IMR-90 (cell line): ENCODE data around the gene SLC29A2. TPM values are rescaled to one million over a fixed set of nuclear protein-coding genes. Genes with fewer than 3 reads are reported as not detected.

Source experiments
- ATAC-seq: fragments of 200-7000 bp; cut with Tn5 transposase; 2 replicates; pipeline ENCODE4 v1.9.1; 2020; ENCODE audit warnings: low read depth, mild to moderate bottlenecking, moderate library complexity
- BruUV-seq: library from RNA; stranded (reverse); fragments of 400-500 nt; replicated peaks from 2 replicates; lab custom pipeline; 2021; lab: Mats Ljungman, UMichigan
- CTCF ChIA-PET: fragments of 300-600 bp; formaldehyde crosslinking; extraction: SDS; loops from one replicate; lab custom pipeline; 2021; ENCODE audit warnings: antibody characterized with exemption; lab: Yijun Ruan, JAX
- POLR2A ChIA-PET: fragments of 300-600 bp; sonication (Branson Sonifier 250); formaldehyde crosslinking; loops from one replicate; lab custom pipeline; 2022; ENCODE audit warnings: antibody characterized with exemption; ENCODE audit not compliant: unreplicated experiment; lab: Charles Lee
- DNase-seq: peaks from one replicate; pipeline ENCODE4 v3.0.0; 2013
- H2AFZ ChIP-seq: replicated peaks from 2 replicates; pipeline ENCODE3; 2013; ENCODE audit warnings: low read length, mild to moderate bottlenecking; ENCODE audit not compliant: poor library complexity
- H2AK5ac ChIP-seq: 2 replicates; pipeline ENCODE4 v1.6.1; 2013; ENCODE audit warnings: low read depth, low read length, inconsistent platforms
- H2AK9ac ChIP-seq: replicated peaks from 2 replicates; pipeline ENCODE3; 2013; ENCODE audit warnings: mild to moderate bottlenecking, low read depth, low read length, moderate library complexity; ENCODE audit not compliant: poor library complexity
- H2BK120ac ChIP-seq: 2 replicates; pipeline ENCODE4 v1.6.1; 2013; ENCODE audit warnings: low read depth, low read length, inconsistent platforms
- H2BK15ac ChIP-seq: 3 replicates; pipeline ENCODE4 v1.6.1; 2013; ENCODE audit warnings: low read depth, low read length, inconsistent platforms
- H2BK20ac ChIP-seq: 2 replicates; pipeline ENCODE4 v1.6.1; 2013; ENCODE audit warnings: low read depth, mild to moderate bottlenecking, inconsistent platforms, low read length, moderate library complexity
- H2BK5ac ChIP-seq: 2 replicates; pipeline ENCODE4 v1.6.1; 2013; ENCODE audit warnings: mild to moderate bottlenecking, low read depth, low read length, inconsistent platforms; ENCODE audit not compliant: poor library complexity, severe bottlenecking
- H3K14ac ChIP-seq: replicated peaks from 2 replicates; pipeline ENCODE4 v1.6.1; 2013; ENCODE audit warnings: low read depth, low read length, inconsistent platforms
- H3K18ac ChIP-seq: 2 replicates; pipeline ENCODE4 v1.6.1; 2013; ENCODE audit warnings: low read depth, low read length, control low read depth
- H3K23ac ChIP-seq: 2 replicates; pipeline ENCODE4 v1.6.1; 2013; ENCODE audit warnings: low read depth, low read length, inconsistent platforms
- H3K27ac ChIP-seq: 2 replicates; pipeline ENCODE4 v1.5.1; 2013; ENCODE audit warnings: mild to moderate bottlenecking, control low read depth, low read length; ENCODE audit not compliant: insufficient read depth
- H3K27me3 ChIP-seq: 2 replicates; pipeline ENCODE4 v1.6.1; 2013; ENCODE audit warnings: low read length; ENCODE audit not compliant: control insufficient read depth, insufficient read depth
- H3K36me3 ChIP-seq: 2 replicates; pipeline ENCODE4 v1.6.1; 2013; ENCODE audit warnings: low read length, mixed read lengths; ENCODE audit not compliant: control insufficient read depth, insufficient read depth
- H3K4ac ChIP-seq: 2 replicates; pipeline ENCODE4 v1.6.1; 2013; ENCODE audit warnings: low read depth, low read length, inconsistent platforms
- H3K4me1 ChIP-seq: 2 replicates; pipeline ENCODE4 v1.6.1; 2013; ENCODE audit warnings: low read length, mixed read lengths; ENCODE audit not compliant: control insufficient read depth, insufficient read depth
- H3K4me2 ChIP-seq: 2 replicates; pipeline ENCODE4 v1.6.1; 2013; ENCODE audit warnings: low read depth, mild to moderate bottlenecking, control low read depth, low read length, moderate library complexity
- H3K4me3 ChIP-seq: 2 replicates; pipeline ENCODE4 v1.5.1; 2013; ENCODE audit warnings: low read depth, mild to moderate bottlenecking, control low read depth, low read length, moderate library complexity; ENCODE audit not compliant: insufficient read depth
- H3K56ac ChIP-seq: 2 replicates; pipeline ENCODE4 v1.6.1; 2013; ENCODE audit warnings: low read length, inconsistent platforms; ENCODE audit not compliant: insufficient read depth; ENCODE audit errors: extremely low read depth
- H3K79me1 ChIP-seq, 2 experiments: 2 replicates each; pipeline ENCODE4 v1.6.1; 2013; ENCODE audit warnings: low read length in 2 of 2, inconsistent platforms in 1 of 2, low read depth in 1 of 2
- H3K9ac ChIP-seq: 2 replicates; pipeline ENCODE4 v1.6.1; 2013; ENCODE audit warnings: low read depth, low read length, control low read depth
- H3K9me1 ChIP-seq: 2 replicates; pipeline ENCODE4 v1.6.1; 2013; ENCODE audit warnings: low read length, inconsistent platforms; ENCODE audit not compliant: insufficient read depth
- H3K9me3 ChIP-seq: 2 replicates; pipeline ENCODE4 v1.6.1; 2013; ENCODE audit warnings: low read length; ENCODE audit not compliant: control insufficient read depth, insufficient read depth
- H4K20me1 ChIP-seq: 2 replicates; pipeline ENCODE4 v1.6.1; 2013; ENCODE audit warnings: low read length, inconsistent platforms; ENCODE audit not compliant: insufficient read depth
- H4K5ac ChIP-seq: 2 replicates; pipeline ENCODE4 v1.6.1; 2013; ENCODE audit warnings: mild to moderate bottlenecking, low read depth, low read length, control low read depth
- H4K8ac ChIP-seq, 2 experiments: 2 replicates each; pipeline ENCODE4 v1.6.1; 2013; ENCODE audit warnings: low read depth in 2 of 2, low read length in 2 of 2, control low read depth in 1 of 2, inconsistent platforms in 1 of 2
- H4K91ac ChIP-seq: 2 replicates; pipeline ENCODE4 v1.6.1; 2013; ENCODE audit warnings: low read depth, low read length, inconsistent platforms; ENCODE audit not compliant: insufficient read depth
- BHLHE40 ChIP-seq: fragments of 150-350 bp; IDR thresholded peaks from 2 replicates; pipeline ENCODE4 v1.6.1; 2016; ENCODE audit warnings: mild to moderate bottlenecking, low read depth, low read length
- CEBPB ChIP-seq: IDR thresholded peaks from 2 replicates; pipeline ENCODE4 v1.6.1; 2012; ENCODE audit warnings: low read depth, low read length, improper control_type of control experiment
- CHD1 ChIP-seq: IDR thresholded peaks from 2 replicates; pipeline ENCODE4 v1.6.1; 2012; ENCODE audit warnings: low read depth, low read length, improper control_type of control experiment
- CTCF ChIP-seq: conservative IDR thresholded peaks from 2 replicates; pipeline ENCODE4 v1.5.1; 2012; ENCODE audit warnings: mild to moderate bottlenecking, low read depth, low read length, improper control_type of control experiment
- ELK1 ChIP-seq: fragments of 150-350 bp; IDR thresholded peaks from 2 replicates; pipeline ENCODE4 v1.6.1; 2016; ENCODE audit warnings: low read depth, mild to moderate bottlenecking, low read length, moderate library complexity, borderline replicate concordance
- FOS ChIP-seq: fragments of 150-350 bp; IDR thresholded peaks from 2 replicates; pipeline ENCODE4 v1.6.1; 2016; ENCODE audit warnings: low read depth, low read length
- MAFK ChIP-seq: IDR thresholded peaks from 2 replicates; pipeline ENCODE4 v1.6.1; 2012; ENCODE audit warnings: low read depth, low read length, improper control_type of control experiment
- MAZ ChIP-seq: IDR thresholded peaks from 2 replicates; pipeline ENCODE4 v1.6.1; 2012; ENCODE audit warnings: low read depth, mild to moderate bottlenecking, low read length, improper control_type of control experiment, moderate library complexity, borderline replicate concordance
- MXI1 ChIP-seq: IDR thresholded peaks from 2 replicates; pipeline ENCODE4 v1.6.1; 2012; ENCODE audit warnings: low read depth, mild to moderate bottlenecking, low read length, moderate library complexity, borderline replicate concordance
- NFE2L2 ChIP-seq: fragments of 150-350 bp; IDR thresholded peaks from 2 replicates; pipeline ENCODE4 v1.6.1; 2016; ENCODE audit warnings: low read depth, mild to moderate bottlenecking, low read length
- POLR2A ChIP-seq: IDR thresholded peaks from 2 replicates; pipeline ENCODE4 v1.6.1; 2012; ENCODE audit warnings: mild to moderate bottlenecking, low read depth, low read length
- RAD21 ChIP-seq: IDR thresholded peaks from 2 replicates; pipeline ENCODE4 v1.6.1; 2012; ENCODE audit warnings: low read length, improper control_type of control experiment
- RCOR1 ChIP-seq: IDR thresholded peaks from 2 replicates; pipeline ENCODE4 v1.6.1; 2012; ENCODE audit warnings: mild to moderate bottlenecking, low read length, improper control_type of control experiment; ENCODE audit not compliant: insufficient replicate concordance
- RFX5 ChIP-seq: IDR thresholded peaks from 2 replicates; pipeline ENCODE4 v1.8.0; 2012; ENCODE audit warnings: low read depth, mild to moderate bottlenecking, low read length, moderate library complexity
- SMC3 ChIP-seq: fragments of 150-350 bp; IDR thresholded peaks from 2 replicates; pipeline ENCODE4 v1.6.1; 2016; ENCODE audit warnings: low read depth, mild to moderate bottlenecking, antibody characterized with exemption, low read length, moderate library complexity
- USF2 ChIP-seq: fragments of 150-350 bp; IDR thresholded peaks from 2 replicates; pipeline ENCODE4 v1.6.1; 2017; ENCODE audit warnings: mild to moderate bottlenecking, antibody characterized with exemption, low read length, low read depth
- WGBS, 2 experiments: methylation state at CpG; one replicate each; pipeline versions ENCODE4 v1.1.5 to v1.1.7; 2013; ENCODE audit warnings: missing lambda C conversion rate in 2 of 2; ENCODE audit not compliant: insufficient read length in 1 of 2; ENCODE audit errors: extremely low coverage in 2 of 2; 5-methylcytosine and 5-hydroxymethylcytosine counted together
- dilution Hi-C: fragments of 300-500 bp; cut with HindIII; formaldehyde crosslinking; loops from one replicate; pipeline ENCODE4 v1.14.3; 2018; ENCODE audit warnings: low sequenced_read_pairs; ENCODE audit not compliant: unreplicated experiment
- in situ Hi-C: fragments of 300-500 bp; cut with MboI; formaldehyde crosslinking; loops from 3 replicates; pipeline ENCODE4 v1.14.3; 2019; ENCODE audit warnings: low sequenced_read_pairs, inconsistent platforms, mixed read lengths
- intact Hi-C: fragments of 100-400 bp; cut with micrococcal nuclease; formaldehyde crosslinking; loops from 2 replicates; pipeline ENCODE4 v1.10.0; 2022
- polyA plus RNA-seq, 3 experiments: library from polyadenylated mRNA; depleted of rRNA; stranded (reverse); fragments of >200 nt; gene quantifications; 2 replicates each; pipeline ENCODE4 v1.2.3, GENCODE V29; 2012; ENCODE audit warnings: low replicate concordance in 1 of 3
- total RNA-seq: library from RNA; depleted of rRNA; stranded (reverse); fragments of >200 nt; gene quantifications from 2 replicates; pipeline ENCODE4 v1.2.3, GENCODE V29; 2012

SLC29A2 gene
- total and polyA plus RNA-seq, 2 of the 4 experiments (the other 2 are of a cell fraction), result under 0.01 to 1.2 TPM

- Histone ChIP-seq H3K23ac (no peak overlapping the region), H3K9me3 (no peaks in the 10 kb centered on the region), H3K9me1 (peaks cover 7% of the 10 kb centered on the region; the same call in 1 of the 2 replicates), H3K18ac (no peak overlapping the region), H3K27ac (no peak overlapping the region), H2BK5ac (no peak overlapping the region), H2AFZ (no peak overlapping the region), H4K8ac (no peak overlapping the region), H4K20me1 (peaks cover 6% of the 10 kb centered on the region; the same call in 1 of the 2 replicates), H3K4me1 (peaks cover 7% of the 10 kb centered on the region), H2AK5ac (no peak overlapping the region), H2AK9ac (no peak overlapping the region), H3K36me3 (no peaks in the 10 kb centered on the region), H3K4ac (no peak overlapping the region), H4K5ac (no peak overlapping the region), H3K27me3 (peaks cover 16% of the 10 kb centered on the region), H3K4me2 (no peak overlapping the region), H2BK20ac (no peak overlapping the region), H3K4me3 (no peak overlapping the region), H2BK120ac (no peak overlapping the region), H3K14ac (no peak overlapping the region), H3K79me1 (no peaks in the 10 kb centered on the region), H4K91ac (no peak overlapping the region), H3K9ac (no peak overlapping the region), H2BK15ac (no peak overlapping the region), H3K56ac (no peak overlapping the region)
- intact Hi-C loops, result no loop called here
- BruUV-seq, result no TSS peak
- POLR2A ChIA-PET, result no interaction called here
- in situ Hi-C loops, result no loop called here
- CTCF ChIA-PET, result interaction anchor here (0.8 kb wide), 1 partner anchor 16 kb away, joined by 3 read pairs; no protein-coding TSS in a partner anchor
- dilution Hi-C loops, result no loop called here
- TF ChIP-seq USF2, result no peak
- TF ChIP-seq RFX5, result no peak
- TF ChIP-seq POLR2A, result no peak
- TF ChIP-seq CHD1, result no peak
- TF ChIP-seq CTCF, result no peak
- no peak for TF ChIP-seq MAZ
- no peak for TF ChIP-seq CEBPB
- TF ChIP-seq BHLHE40, result no peak
- TF ChIP-seq NFE2L2, result no peak
- TF ChIP-seq FOS, result no peak
- TF ChIP-seq MXI1, result no peak
- TF ChIP-seq SMC3, result no peak
- TF ChIP-seq RAD21, result no peak
- TF ChIP-seq RCOR1, result no peak
- TF ChIP-seq ELK1, result no peak
- TF ChIP-seq MAFK, result no peak
- ATAC-seq (no peak), DNase-seq (no peak)
- WGBS, 2 experiments, result 92% methylated on average over 2 of the region's 5 CpGs; no CpG with 5 or more reads in 1 of the 2 experiments
Measured at GRCh38 chr11:66373265-66373664, 1.7 kb upstream of the SLC29A2 start.
